OCI-LY3 (cell line): ENCODE results near the gene FAT1.

Experiments
- CTCF ChIP-seq: fragments of 200-600, 300-600 bp; sonication (generic); IDR thresholded peaks from 2 replicates; pipeline ENCODE4 v1.5.1; 2014; ENCODE audit warnings: antibody characterized with exemption, low read length, low read depth
- EZH2phosphoT487 ChIP-seq: fragments of 200-600 bp; shearing (Covaris generic); IDR thresholded peaks from 2 replicates; pipeline ENCODE4 v1.6.1; 2018; ENCODE audit warnings: antibody characterized with exemption, mixed run types, low read depth

GRCh38 chr4:186592966-186593586 is 130.6 kb downstream of the FAT1 start:
- no peak for TF ChIP-seq CTCF
- no peak for TF ChIP-seq EZH2phosphoT487
